RWPE1 (cell line): ENCODE results near the gene MAMDC4.
A peak's percentile ranks its signal among the peaks of the same experiment; 100 is the strongest.

ENCODE experiments used
- CTCF ChIA-PET: fragments of 350-600 bp; sonication (Branson Sonifier 250); formaldehyde crosslinking; extraction: SDS; loops from one replicate; lab custom pipeline; 2021; lab: Yijun Ruan, JAX
- POLR2A ChIA-PET: fragments of 400-600 bp; formaldehyde crosslinking; extraction: SDS; loops from one replicate; lab custom pipeline; 2020; ENCODE audit warnings: antibody characterized with exemption; ENCODE audit not compliant: low non-redundant PET; lab: Yijun Ruan, JAX
- DNase-seq: peaks from one replicate; pipeline ENCODE4 v3.0.0; 2012; ENCODE audit warnings: low spot score
- H3K27ac ChIP-seq: fragments of 450-650 bp; 2 replicates; pipeline ENCODE4 v1.5.1; 2017
- CTCF ChIP-seq: fragments of 450-650 bp; conservative IDR thresholded peaks from 2 replicates; pipeline ENCODE4 v1.5.1; 2017; ENCODE audit warnings: low read depth, mild to moderate bottlenecking

MAMDC4 gene

GRCh38 chr9:136854842-136855460 lies 2.8 kb downstream of the MAMDC4 start:
- POLR2A ChIA-PET, result no interaction called here
- CTCF ChIA-PET, result interaction anchor here (0.6 to 0.8 kb wide), 2 partner anchors 11 to 416 kb away, joined by 3 read pairs; no protein-coding TSS in a partner anchor
- TF ChIP-seq CTCF, result no peak
- H3K27ac ChIP-seq, result peak overlapping the region; percentile 98
- no peak for DNase-seq

- ChIA-PET CTCF (interaction anchor here (0.6 to 1.0 kb wide), 3 partner anchors 13 to 415 kb away, joined by 3 to 4 read pairs (median 3); no protein-coding TSS in a partner anchor), POLR2A (no interaction called here)
- no peak for TF ChIP-seq CTCF
- H3K27ac ChIP-seq, result peak overlapping the region; percentile 98
- DNase-seq, result no peak
Observed at GRCh38 chr9:136855461-136856078, 3.4 kb downstream of the MAMDC4 start.

DNA sequence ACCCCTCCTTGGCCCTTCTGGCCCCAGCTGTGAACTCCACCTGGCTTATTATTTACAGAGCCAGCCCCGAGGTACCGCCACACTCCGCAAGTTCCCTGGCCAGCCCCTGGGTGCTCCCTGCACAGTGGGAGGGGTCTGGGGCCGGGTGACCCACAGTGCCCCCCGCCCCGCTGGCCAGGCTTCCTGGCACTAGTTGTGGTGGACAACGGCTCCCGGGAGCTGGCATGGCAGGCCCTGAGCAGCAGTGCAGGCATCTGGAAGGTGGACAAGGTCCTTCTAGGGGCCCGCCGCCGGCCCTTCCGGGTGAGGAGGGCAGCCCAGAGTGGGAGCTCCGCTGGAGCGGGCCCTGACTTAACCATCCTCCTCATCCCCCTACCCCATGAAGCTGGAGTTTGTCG lies 3.9 kb downstream of the MAMDC4 start:
- TF ChIP-seq CTCF, result no peak
- POLR2A ChIA-PET, result interaction anchor here (0.6 kb wide), 1 partner anchor 652 kb away, joined by 3 read pairs; no protein-coding TSS in a partner anchor
- CTCF ChIA-PET, result interaction anchor here (0.7 to 1.0 kb wide), 2 partner anchors 13 to 389 kb away, joined by 3 to 4 read pairs; no protein-coding TSS in a partner anchor
- peak overlapping the region; percentile 98 for H3K27ac ChIP-seq
- no peak for DNase-seq

DNA sequence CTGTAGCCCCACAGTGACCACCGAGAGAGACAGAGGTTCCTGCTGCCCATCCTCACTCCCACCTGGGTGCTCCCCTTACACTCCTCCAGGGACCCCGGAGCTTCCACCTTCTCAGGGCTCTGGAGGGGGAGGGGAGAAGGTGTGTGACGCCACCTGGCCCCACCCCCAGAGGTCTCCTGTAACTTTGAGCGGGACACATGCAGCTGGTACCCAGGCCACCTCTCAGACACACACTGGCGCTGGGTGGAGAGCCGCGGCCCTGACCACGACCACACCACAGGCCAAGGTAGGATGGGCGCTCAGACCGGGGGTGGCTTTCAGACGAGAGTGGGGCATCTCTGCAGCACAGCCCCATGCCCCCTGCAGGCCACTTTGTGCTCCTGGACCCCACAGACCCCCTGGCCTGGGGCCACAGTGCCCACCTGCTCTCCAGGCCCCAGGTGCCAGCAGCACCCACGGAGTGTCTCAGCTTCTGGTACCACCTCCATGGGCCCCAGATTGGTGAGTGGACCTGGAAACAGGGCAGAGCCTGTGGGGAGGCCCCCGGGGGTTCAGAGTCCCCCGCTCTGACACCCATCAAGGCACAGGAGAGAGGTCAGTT lies 4.5 kb downstream of the MAMDC4 start:
- POLR2A ChIA-PET, result interaction anchor here (0.6 kb wide), 1 partner anchor 651 kb away, joined by 3 read pairs; no protein-coding TSS in a partner anchor
- H3K27ac ChIP-seq, result peak overlapping the region; percentile 98
- CTCF ChIA-PET, result interaction anchor here (0.6 to 1.0 kb wide), 4 partner anchors 14 to 191 kb away, joined by 3 read pairs; no protein-coding TSS in a partner anchor
- no peak for DNase-seq
- no peak for TF ChIP-seq CTCF

DNA sequence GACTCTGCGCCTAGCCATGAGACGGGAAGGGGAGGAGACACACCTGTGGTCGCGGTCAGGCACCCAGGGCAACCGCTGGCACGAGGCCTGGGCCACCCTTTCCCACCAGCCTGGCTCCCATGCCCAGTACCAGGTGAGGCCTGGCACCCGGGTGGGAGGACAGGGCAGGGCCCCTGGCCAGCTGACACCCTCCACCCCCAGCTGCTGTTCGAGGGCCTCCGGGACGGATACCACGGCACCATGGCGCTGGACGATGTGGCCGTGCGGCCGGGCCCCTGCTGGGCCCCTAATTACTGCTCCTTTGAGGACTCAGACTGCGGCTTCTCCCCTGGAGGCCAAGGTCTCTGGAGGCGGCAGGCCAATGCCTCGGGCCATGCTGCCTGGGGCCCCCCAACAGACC lies 5.0 kb downstream of the MAMDC4 start:
- ChIA-PET POLR2A (no interaction called here), CTCF (interaction anchor here (0.5 kb wide), 1 partner anchor 58 kb away, joined by 3 read pairs; no protein-coding TSS in a partner anchor)
- peak overlapping the region; percentile 98 for H3K27ac ChIP-seq
- no peak for DNase-seq
- no peak for TF ChIP-seq CTCF
